Caco-2 (cell line): ENCODE data around the gene ZNF189. TPM values are rescaled to one million over a fixed set of nuclear protein-coding genes. Genes with fewer than 3 reads are reported as not detected.

Experiments used
- BruUV-seq: library from RNA; stranded (reverse); fragments of 400-500 nt; replicated peaks from 2 replicates; lab custom pipeline; 2021; lab: Mats Ljungman, UMichigan
- CTCF ChIA-PET: fragments of 300-600 bp; sonication (Branson Sonifier 250); formaldehyde crosslinking; loops from one replicate; lab custom pipeline; 2022; ENCODE audit warnings: antibody characterized with exemption; lab: Charles Lee
- POLR2A ChIA-PET: fragments of 300-600 bp; sonication (Branson Sonifier 250); formaldehyde crosslinking; loops from one replicate; lab custom pipeline; 2022; ENCODE audit warnings: antibody characterized with exemption; lab: Charles Lee
- DNase-seq, 2 experiments: peaks; one replicate each; pipeline versions ENCODE4 v3.0.0 to v3.0.0-alpha.2; 2020 to 2022
- H3K27me3 ChIP-seq: replicated peaks from 2 replicates; pipeline ENCODE4 v1.6.0; 2011; ENCODE audit warnings: low read length; ENCODE audit not compliant: control insufficient read depth, insufficient read depth
- H3K36me3 ChIP-seq: 2 replicates; pipeline ENCODE4 v1.5.1; 2011; ENCODE audit warnings: low read length; ENCODE audit not compliant: control insufficient read depth, insufficient read depth
- H3K4me1 ChIP-seq: fragments of 250-450 bp; sonication (Bioruptor Pico); 2 replicates; pipeline ENCODE4 v1.5.1; 2020; ENCODE audit warnings: mild to moderate bottlenecking
- H3K4me3 ChIP-seq: 2 replicates; pipeline ENCODE4 v1.5.1; 2011; ENCODE audit warnings: low read depth, mild to moderate bottlenecking, control low read depth, low read length
- H3K9me3 ChIP-seq: fragments of 250-450 bp; sonication (Bioruptor Pico); 2 replicates; pipeline ENCODE4 v1.5.1; 2020; ENCODE audit warnings: mild to moderate bottlenecking, moderate library complexity
- H3K27ac Mint-ChIP-seq: one replicate; pipeline ENCODE4 v1.8.0; 2022; ENCODE audit warnings: mixed read lengths; ENCODE audit not compliant: unreplicated experiment
- H3K27me3 Mint-ChIP-seq: one replicate; pipeline ENCODE4 v1.8.0; 2022; ENCODE audit warnings: mixed read lengths; ENCODE audit not compliant: insufficient read depth, unreplicated experiment
- H3K36me3 Mint-ChIP-seq: one replicate; pipeline ENCODE4 v1.8.0; 2022; ENCODE audit warnings: mild to moderate bottlenecking, mixed read lengths; ENCODE audit not compliant: insufficient read depth, unreplicated experiment
- H3K4me1 Mint-ChIP-seq: one replicate; pipeline ENCODE4 v1.8.0; 2022; ENCODE audit warnings: low read depth, mixed read lengths; ENCODE audit not compliant: unreplicated experiment
- H3K4me3 Mint-ChIP-seq: one replicate; pipeline ENCODE4 v1.8.0; 2022; ENCODE audit warnings: mild to moderate bottlenecking, moderate library complexity, mixed read lengths; ENCODE audit not compliant: unreplicated experiment
- H3K9me3 Mint-ChIP-seq: one replicate; pipeline ENCODE4 v1.8.0; 2022; ENCODE audit warnings: mixed read lengths; ENCODE audit not compliant: unreplicated experiment
- intact Hi-C: fragments of 100-400 bp; cut with micrococcal nuclease; formaldehyde crosslinking; loops from one replicate; pipeline ENCODE4 v1.10.0; 2022; ENCODE audit not compliant: unreplicated experiment
- total RNA-seq: library from RNA; stranded (reverse); gene quantifications from 2 replicates; pipeline ENCODE4 v1.2.3, GENCODE V29; 2022
- TF ChIP-seq, protein P1 (sequence below), 2 experiments: fragments of 200-600 bp in 1 of 2; IDR thresholded peaks; 1 replicate in 1 of 2; 2 replicates in 1 of 2; pipeline versions ENCODE4 v1.5.1 to v1.8.0; 2011 to 2022; ENCODE audit warnings: antibody characterized with exemption in 1 of 2, control low read depth in 1 of 2, inconsistent platforms in 1 of 2, low read depth in 1 of 2, low read length in 1 of 2, mild to moderate bottlenecking in 1 of 2, moderate library complexity in 1 of 2; ENCODE audit not compliant: insufficient read depth in 1 of 2, severe bottlenecking in 1 of 2, unreplicated experiment in 1 of 2

The ZNF189 gene
- total RNA-seq, 1 experiment from 2014 or later: 15.3 TPM

DNA sequence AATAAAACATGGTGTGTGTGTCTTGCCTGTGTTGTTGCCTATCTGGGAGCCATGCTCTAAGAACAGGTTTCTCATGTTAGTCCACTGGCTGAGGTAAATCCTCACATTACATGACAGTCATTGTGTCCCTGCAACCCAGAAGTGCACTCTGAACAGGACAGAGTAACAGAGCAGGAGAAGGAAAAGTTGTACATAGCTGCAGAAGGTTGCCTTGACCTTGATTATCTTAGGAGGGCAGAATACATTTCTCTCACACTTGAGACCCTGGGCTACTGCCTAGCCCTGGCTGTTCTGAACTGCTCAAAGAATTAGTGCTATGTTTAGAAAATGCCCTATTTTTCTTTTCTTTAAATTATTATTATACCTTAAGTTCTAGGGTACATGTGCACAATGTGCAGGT lies 16.9 kb downstream of the ZNF189 start:
- peaks cover 14% of the 10 kb centered on the region for H3K36me3 Mint-ChIP-seq
- H3K4me1 Mint-ChIP-seq: no peaks in the 10 kb centered on the region
- Histone ChIP-seq H3K9me3 (peaks cover 25% of the 10 kb centered on the region), H3K4me3 (no peak overlapping the region), H3K4me1 (peaks cover 10% of the 10 kb centered on the region), H3K27me3 (no peaks in the 10 kb centered on the region), H3K36me3 (no peaks in the 10 kb centered on the region)
- no peak overlapping the region for H3K4me3 Mint-ChIP-seq
- no peak overlapping the region for H3K27ac Mint-ChIP-seq
- ChIA-PET POLR2A (no interaction called here), CTCF (no interaction called here)
- H3K9me3 Mint-ChIP-seq: peaks cover 21% of the 10 kb centered on the region
- intact Hi-C loops: no loop called here
- no peak for DNase-seq
- TF ChIP-seq, protein P1, sequence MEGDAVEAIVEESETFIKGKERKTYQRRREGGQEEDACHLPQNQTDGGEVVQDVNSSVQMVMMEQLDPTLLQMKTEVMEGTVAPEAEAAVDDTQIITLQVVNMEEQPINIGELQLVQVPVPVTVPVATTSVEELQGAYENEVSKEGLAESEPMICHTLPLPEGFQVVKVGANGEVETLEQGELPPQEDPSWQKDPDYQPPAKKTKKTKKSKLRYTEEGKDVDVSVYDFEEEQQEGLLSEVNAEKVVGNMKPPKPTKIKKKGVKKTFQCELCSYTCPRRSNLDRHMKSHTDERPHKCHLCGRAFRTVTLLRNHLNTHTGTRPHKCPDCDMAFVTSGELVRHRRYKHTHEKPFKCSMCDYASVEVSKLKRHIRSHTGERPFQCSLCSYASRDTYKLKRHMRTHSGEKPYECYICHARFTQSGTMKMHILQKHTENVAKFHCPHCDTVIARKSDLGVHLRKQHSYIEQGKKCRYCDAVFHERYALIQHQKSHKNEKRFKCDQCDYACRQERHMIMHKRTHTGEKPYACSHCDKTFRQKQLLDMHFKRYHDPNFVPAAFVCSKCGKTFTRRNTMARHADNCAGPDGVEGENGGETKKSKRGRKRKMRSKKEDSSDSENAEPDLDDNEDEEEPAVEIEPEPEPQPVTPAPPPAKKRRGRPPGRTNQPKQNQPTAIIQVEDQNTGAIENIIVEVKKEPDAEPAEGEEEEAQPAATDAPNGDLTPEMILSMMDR (IDR thresholded peaks at IDR 0.05; ENCODE audit: insufficient read depth in 1 of 2, low read depth in 1 of 2, low read length in 1 of 2, severe bottlenecking in 1 of 2, unreplicated experiment in 1 of 2): no peak
- BruUV-seq: no TSS peak
- no peaks in the 10 kb centered on the region for H3K27me3 Mint-ChIP-seq

DNA sequence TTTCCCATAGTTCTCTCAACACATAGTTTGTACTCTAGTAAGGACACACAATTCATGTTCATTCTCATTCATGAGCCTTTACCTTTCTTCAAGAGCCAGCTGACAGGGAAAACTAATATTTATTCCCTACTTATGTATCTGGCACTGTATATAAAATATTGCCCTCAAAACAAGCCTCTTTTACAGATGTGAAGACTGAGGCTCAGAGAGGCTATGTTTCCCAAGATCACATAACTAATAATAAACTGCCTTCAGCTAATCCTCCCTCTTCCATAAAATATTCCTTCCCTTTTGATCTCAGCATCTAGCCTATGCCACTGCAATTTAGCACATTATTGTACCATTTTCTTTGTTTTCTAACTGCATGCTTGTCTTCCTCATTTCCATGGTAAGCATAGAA lies 18.7 kb downstream of the ZNF189 start:
- no peaks in the 10 kb centered on the region for H3K27me3 ChIP-seq
- H3K4me1 ChIP-seq: peaks cover 10% of the 10 kb centered on the region
- peaks cover 12% of the 10 kb centered on the region for H3K9me3 ChIP-seq
- TF ChIP-seq, protein P1 (IDR thresholded peaks at IDR 0.05; ENCODE audit: insufficient read depth in 1 of 2, low read depth in 1 of 2, low read length in 1 of 2, severe bottlenecking in 1 of 2, unreplicated experiment in 1 of 2): no peak
- Mint-ChIP-seq H3K9me3 (peaks cover 21% of the 10 kb centered on the region), H3K4me3 (no peak overlapping the region), H3K36me3 (peaks cover 9% of the 10 kb centered on the region), H3K27ac (no peak overlapping the region), H3K4me1 (no peaks in the 10 kb centered on the region), H3K27me3 (no peaks in the 10 kb centered on the region)
- DNase-seq: no peak
- CTCF ChIA-PET: no interaction called here
- BruUV-seq: no TSS peak
- POLR2A ChIA-PET: no interaction called here
- H3K4me3 ChIP-seq: no peak overlapping the region
- H3K36me3 ChIP-seq: no peaks in the 10 kb centered on the region
- intact Hi-C loops: no loop called here

DNA sequence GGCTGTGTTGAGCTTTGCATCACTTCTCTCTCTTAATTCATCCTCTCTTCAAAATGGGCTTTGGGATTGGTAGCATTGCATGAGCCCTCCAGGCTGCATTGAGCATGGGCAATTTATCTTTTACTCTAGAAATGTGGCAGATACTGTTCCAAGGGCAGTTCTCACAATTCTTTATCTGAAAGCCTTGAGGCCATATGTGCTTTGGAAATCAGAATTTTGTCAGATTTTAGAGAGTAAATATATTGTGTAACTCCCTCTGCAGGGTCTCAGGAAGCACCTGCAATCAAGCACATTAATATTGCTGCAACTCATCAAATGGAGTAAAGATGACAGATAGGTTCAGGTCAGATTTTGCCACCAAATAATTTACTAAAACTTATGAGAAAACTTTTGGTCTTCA lies 19.3 kb downstream of the ZNF189 start:
- intact Hi-C loops: no loop called here
- no peak overlapping the region for H3K27ac Mint-ChIP-seq
- Histone ChIP-seq H3K27me3 (no peaks in the 10 kb centered on the region), H3K9me3 (peaks cover 6% of the 10 kb centered on the region; the same call in 1 of the 2 replicates), H3K4me1 (peaks cover 10% of the 10 kb centered on the region), H3K4me3 (no peak overlapping the region), H3K36me3 (no peaks in the 10 kb centered on the region)
- H3K4me3 Mint-ChIP-seq: no peak overlapping the region
- POLR2A ChIA-PET: no interaction called here
- TF ChIP-seq, protein P1 (IDR thresholded peaks at IDR 0.05; ENCODE audit: insufficient read depth in 1 of 2, low read depth in 1 of 2, low read length in 1 of 2, severe bottlenecking in 1 of 2, unreplicated experiment in 1 of 2): no peak
- peaks cover 9% of the 10 kb centered on the region for H3K36me3 Mint-ChIP-seq
- no TSS peak for BruUV-seq
- CTCF ChIA-PET: no interaction called here
- H3K9me3 Mint-ChIP-seq: peaks cover 19% of the 10 kb centered on the region
- no peaks in the 10 kb centered on the region for H3K4me1 Mint-ChIP-seq
- DNase-seq: no peak
- H3K27me3 Mint-ChIP-seq: no peaks in the 10 kb centered on the region
